NCI-H526 treated with DMSO at 0.1 percent for 48 hours (cell line): ENCODE results near the gene HES6.

Source experiments
- DNase-seq: peaks from one replicate; lab custom pipeline; 2025; lab: John Stamatoyannopoulos, UW

The HES6 gene

GRCh38 chr2:238233625-238234024 lies 6.2 kb downstream of the HES6 start:
- no peak for DNase-seq

DNA sequence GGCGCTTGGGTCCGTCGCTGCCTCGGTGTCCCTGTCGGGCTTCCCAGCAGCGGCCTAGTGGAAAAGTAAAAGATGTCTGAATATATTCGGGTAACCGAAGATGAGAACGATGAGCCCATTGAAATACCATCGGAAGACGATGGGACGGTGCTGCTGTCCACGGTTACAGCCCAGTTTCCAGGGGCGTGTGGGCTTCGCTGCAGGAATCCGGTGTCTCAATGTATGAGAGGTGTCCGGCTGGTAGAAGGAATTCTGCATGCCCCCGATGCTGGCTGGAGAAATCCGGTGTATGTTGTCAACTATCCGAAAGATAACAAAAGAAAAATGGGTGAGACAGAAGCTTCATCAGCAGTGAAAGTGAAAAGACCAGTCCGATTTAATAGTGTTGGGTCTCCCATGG lies 8.0 kb downstream of the HES6 start:
- DNase-seq = no peak

DNA sequence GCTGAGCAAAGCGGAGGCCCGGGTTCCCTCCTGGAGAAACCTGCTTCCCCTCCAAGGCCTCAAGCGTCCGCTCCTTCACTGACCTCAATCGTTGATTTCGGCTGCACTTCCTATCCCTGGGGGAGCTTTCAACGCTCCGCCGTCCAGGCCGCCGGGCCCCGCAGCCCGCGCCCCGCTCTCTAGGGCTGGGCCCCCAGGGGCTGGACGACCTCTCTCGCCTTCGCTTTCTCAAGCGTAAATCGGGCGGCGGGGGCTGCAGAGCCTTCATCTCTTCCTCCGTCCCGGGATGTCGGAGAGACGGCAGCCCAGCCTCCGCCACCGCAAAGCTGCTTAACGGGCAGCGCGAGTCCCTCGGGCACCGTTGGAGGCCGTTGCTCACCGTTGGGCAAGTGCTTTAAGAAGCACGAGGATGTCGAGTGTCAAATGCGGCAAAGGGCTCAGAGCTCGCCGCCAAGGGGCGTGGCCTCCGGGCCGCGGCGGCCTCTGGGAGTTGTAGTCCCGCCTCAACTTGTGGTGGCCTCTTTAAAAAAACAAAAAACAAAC lies 8.5 kb downstream of the HES6 start:
- DNase-seq = no peak

- DNase-seq = no peak
Observed at GRCh38 chr2:238230699-238231098, 9.1 kb downstream of the HES6 start.

DNA sequence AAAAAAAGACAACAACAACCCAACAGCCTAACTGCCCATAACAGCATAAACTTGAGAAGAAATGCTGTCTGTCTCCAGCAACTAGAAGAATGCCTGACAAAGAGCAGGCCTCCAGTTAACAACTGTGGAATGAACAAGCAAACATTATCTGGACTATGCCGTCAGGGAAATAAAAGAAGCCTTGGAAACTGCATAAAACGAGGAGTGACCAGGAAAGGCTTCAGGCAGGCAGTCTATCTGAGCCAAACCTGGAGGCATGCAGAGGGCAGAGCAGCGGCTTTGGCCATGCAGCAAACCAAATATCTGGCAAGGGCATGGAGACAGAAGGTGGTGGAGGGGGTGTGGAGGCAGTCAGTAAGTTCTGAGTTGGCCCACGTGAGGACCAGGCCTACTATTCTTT lies 11.1 kb downstream of the HES6 start:
- no peak for DNase-seq

GRCh38 chr2:238227587-238228032 lies 12.2 kb downstream of the HES6 start:
- DNase-seq = no peak

GRCh38 chr2:238226698-238227586 lies 12.9 kb downstream of the HES6 start:
- no peak for DNase-seq

DNA sequence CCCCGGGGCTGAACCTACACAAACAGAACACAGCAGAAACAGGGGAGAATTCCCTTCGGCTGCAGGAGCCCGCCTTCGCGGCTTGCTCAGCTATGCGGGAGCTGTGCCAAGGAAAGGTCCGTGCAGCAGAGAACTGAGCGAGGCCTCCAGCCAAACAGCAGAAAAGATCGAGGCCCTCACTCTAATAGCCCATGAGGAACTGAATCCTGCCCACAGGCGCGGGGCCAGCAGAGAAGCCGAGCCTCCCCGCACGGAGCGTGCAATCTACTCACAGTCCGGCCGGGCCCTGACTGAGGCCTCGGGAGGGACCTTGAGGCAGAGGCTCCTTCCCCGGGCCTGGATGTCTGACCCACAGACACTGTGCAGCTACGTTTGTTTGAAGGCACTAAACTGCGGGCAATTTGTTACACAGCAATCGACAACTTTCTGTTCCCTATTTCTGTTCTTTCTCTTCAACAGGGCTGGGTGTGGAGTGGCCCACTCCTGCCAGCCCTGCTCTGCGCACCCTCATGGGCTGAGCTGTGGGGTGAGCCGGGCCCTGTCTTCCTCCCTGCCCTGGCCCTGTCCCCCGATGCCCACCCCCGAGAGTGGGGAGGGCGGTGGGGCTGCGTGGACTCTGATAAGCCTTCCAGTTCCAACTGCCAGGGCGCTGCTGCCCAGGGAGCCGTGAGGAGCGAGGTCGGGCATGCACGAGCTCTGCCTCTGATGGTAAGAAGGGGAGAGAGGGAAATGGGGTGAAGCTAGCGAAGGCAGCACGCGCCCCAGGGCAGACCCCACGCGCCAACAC lies 13.7 kb downstream of the HES6 start:
- no peak for DNase-seq

DNA sequence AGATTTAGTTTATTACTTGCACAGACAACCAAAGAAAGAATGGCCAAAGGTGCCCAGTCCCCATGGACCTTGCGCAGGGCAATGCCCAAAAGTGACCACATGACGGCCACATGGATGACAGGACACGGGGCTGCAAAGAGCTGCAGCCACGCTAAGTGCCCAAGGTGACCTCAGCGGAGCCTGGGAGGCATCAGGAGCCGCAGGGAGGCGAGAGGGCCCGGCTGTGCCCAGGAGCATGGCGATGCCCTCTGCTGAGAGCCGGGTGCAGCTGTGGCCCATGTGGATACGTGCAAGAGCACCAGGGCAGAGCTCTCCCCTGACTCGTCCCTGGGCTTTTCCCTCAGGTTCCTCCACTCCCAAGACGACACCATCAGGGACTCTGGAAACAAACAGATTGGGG lies 14.7 kb downstream of the HES6 start:
- DNase-seq = no peak

DNA sequence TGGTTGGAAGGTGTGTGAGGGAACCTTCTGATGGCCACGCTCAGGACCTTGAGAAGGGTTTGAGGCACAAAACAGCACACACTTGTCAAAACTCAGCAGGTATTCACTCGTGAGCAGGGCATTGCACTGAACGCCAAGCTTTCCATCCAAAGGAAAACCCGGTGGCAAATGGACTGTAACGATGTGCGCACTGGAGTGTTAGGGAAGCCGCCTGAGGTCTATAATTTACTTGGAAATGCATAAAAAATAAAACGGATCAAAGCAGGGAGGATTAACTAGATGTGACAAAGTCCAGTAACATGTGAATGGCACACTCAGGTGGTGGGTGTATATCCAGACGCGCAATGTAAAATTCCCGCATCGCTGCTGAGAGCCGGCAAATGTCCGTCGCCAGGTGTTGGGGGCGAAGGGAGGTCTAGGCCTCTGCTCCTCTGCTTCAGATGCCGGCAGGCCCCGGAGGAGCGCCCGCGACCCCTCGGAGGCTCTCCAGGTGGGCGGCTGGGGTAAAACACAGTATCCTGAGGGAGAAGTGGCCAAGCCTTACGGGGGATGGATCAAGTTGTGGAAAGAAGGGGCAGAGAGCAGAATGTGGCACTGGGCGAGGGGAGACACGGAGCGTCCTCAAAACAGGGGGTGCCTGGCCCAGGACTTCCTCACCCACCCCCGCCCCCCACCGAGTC lies 15.3 kb downstream of the HES6 start:
- no peak for DNase-seq

- DNase-seq = no peak
Observed at GRCh38 chr2:238220892-238221521, 18.8 kb downstream of the HES6 start.

GRCh38 chr2:238220274-238220891 lies 19.5 kb downstream of the HES6 start:
- no peak for DNase-seq

- no peak for DNase-seq
Observed at GRCh38 chr2:238216651-238217184, 23.1 kb downstream of the HES6 start.

DNA sequence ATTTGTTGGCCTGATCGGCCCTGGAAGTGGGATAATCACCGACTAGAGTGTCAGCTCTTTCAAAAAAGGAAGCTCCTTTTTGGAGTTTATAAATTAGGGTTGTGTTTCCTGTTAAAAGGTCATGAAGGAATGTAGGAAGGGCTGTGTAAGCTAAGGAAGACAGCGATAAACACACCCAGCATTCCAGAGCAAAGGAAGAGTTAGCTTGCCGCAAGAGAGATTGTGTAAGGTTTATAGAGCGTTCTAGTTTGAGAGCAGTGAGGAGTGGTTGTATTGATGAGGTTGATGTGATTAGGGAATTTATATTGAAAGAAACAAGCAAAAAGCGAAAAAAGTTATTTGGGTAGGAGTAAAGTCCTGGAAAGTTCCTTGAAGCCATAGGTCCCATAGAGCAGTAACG lies 32.8 kb downstream of the HES6 start:
- no peak for DNase-seq

DNA sequence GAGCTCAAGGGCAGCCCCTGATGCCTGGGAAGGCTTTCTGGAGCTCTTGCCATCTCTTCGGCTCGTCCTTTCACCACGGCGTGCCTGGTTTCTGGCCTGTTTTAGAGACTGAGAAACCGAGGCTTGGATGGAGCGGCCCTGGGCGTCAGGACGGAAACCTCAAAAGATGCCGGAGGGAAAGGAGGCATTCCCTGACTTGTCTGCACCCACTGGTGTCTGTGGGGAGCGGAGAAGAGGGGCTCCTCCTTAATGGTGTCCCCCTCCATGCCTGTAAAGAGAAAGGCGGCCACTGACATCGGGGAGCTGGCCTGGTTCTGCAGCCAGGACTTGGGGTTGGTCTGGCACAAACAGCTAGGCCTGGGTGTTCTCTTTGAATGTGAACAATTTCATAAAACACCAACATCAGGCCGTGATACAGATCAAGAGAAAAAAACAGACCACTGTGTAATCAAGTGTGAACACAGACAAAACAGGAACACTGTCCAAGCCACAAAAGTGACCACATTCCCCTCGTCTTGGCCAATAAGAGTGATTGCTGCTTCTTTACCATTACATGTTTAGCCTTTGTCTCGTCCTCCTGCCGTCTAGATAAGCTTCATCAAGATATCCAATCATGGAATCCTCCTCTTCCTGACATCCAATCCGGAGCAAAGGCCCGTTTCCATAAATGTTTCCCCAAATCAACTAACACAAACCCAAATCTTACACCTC lies 35.7 kb downstream of the HES6 start:
- DNase-seq = no peak

DNA sequence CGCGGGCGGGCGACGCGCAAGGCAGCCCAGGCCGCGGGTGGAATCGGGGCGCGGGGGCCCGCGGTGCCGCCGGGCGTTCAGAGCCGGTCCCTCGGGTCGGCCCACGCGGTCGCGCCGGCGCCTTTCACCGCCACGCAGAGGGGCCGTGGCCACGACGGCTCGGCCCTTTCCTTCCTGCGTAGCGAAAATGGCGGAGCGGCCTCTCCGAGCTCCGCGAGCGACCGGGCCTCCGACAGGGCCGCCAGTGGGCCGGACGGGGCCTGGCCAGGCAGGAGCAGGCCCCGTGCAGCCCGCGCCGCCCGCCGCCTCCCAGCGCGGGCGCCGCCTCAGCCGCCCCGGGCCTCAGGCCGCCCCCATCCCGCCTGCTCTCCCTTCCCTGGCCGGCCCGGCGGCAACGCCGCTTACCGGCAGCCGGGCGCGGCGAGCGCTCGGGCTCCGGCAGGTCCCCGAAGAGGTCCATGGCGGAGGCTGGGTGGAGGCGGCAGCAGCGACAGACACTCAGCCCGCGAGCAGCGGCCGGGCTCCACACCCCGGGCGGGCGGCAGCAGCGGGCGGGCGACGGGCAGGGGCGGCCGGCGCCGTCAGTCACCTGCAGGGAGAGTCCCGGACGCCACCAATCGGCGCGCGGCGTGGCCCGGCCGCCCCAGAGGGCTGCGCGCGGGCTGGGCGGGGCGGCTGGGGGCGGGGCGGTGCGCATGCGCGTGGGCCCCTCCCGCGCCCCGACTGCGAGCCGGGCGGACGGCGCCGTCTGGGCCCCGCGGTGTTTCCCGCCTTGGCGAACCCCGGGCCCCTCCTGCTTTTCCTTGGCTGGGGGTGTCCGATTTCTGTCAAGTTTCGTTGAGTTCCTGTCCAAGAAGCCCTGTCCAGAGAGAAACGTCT lies 36.5 kb downstream of the HES6 start, which contains the start of gene ILKAP:
Gene ILKAP, minus strand, starts transcription at position 602 of the 879 bp plus-strand sequence. Its CDS starts 142 bp downstream, at position 460.
- peak; percentile 82 for DNase-seq

GRCh38 chr2:238202326-238203093 lies 37.3 kb downstream of the HES6 start:
- no peak for DNase-seq

DNA sequence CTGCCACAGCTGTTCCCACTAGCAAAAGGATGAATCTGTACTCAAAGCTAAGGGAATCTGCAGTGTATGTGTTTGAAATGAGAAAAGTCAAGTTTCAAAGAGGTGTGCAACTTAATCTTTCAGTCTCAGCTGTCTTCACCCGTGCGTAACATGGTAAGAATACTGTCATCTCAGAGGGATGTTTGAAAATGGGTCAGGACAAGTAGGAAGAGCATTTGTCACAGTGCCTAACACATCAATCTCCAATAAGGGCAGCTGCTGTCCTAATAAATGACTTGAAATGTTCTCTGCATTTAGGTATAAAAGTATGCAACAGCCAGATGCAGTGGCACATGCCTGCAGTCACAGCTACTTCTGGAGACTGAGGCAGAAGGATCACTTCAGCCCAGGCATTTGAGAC lies 49.4 kb downstream of the HES6 start:
- no peak for DNase-seq
